Astrocyte of the cerebellum (primary cell): ENCODE measurements around the gene RANBP1.

ENCODE experiments used
- DNase-seq: peaks from one replicate; pipeline ENCODE4 v3.0.0-alpha.2; 2011; ENCODE audit warnings: low read depth
- H3K4me3 ChIP-seq: 2 replicates; pipeline ENCODE4 v1.5.1; 2011; ENCODE audit warnings: mild to moderate bottlenecking, low read depth, low read length, moderate library complexity
- CTCF ChIP-seq: IDR thresholded peaks from 2 replicates; pipeline ENCODE4 v1.5.1; 2012; ENCODE audit warnings: low read length, low read depth, moderate library complexity, mild to moderate bottlenecking; ENCODE audit errors: missing control alignments
- in situ Hi-C: cut with HindIII; loops from 2 replicates; pipeline ENCODE4 v1.10.0; 2017; ENCODE audit warnings: low sequenced_read_pairs

RANBP1 gene

GRCh38 chr22:20153945-20154344 is 38.0 kb downstream of the RANBP1 start:
- DNase-seq, result no peak
- no peak overlapping the region for H3K4me3 ChIP-seq
- in situ Hi-C loops, result no loop called here
- TF ChIP-seq CTCF, result no peak

GRCh38 chr22:20154602-20155187 is 38.8 kb downstream of the RANBP1 start:
- DNase-seq, result no peak
- in situ Hi-C loops, result no loop called here
- peak overlapping the region; percentile 38 for H3K4me3 ChIP-seq
- TF ChIP-seq CTCF, result peak; percentile 41

GRCh38 chr22:20155330-20156041 is 39.6 kb downstream of the RANBP1 start:
- in situ Hi-C loops, result no loop called here
- peak; percentile 8 for DNase-seq
- H3K4me3 ChIP-seq, result peak overlapping the region; percentile 38
- TF ChIP-seq CTCF, result no peak

- in situ Hi-C loops, result no loop called here
- no peak overlapping the region for H3K4me3 ChIP-seq
- no peak for TF ChIP-seq CTCF
- DNase-seq, result no peak
Observed at GRCh38 chr22:20156042-20156389, 40.1 kb downstream of the RANBP1 start.

- no peak overlapping the region for H3K4me3 ChIP-seq
- in situ Hi-C loops, result no loop called here
- TF ChIP-seq CTCF, result peak; percentile 96
- DNase-seq, result peak; percentile 48
Observed at GRCh38 chr22:20156611-20157429, 40.9 kb downstream of the RANBP1 start.

GRCh38 chr22:20157430-20158183 is 41.7 kb downstream of the RANBP1 start:
- in situ Hi-C loops, result no loop called here
- no peak for TF ChIP-seq CTCF
- H3K4me3 ChIP-seq, result no peak overlapping the region
- no peak for DNase-seq
